ENCODE measurements around the gene TTC7B.

GRCh38 chr14:90815822-90816662 lies at the start of gene TTC7B:
- TF ChIP-seq CEBPB (IDR thresholded peaks at IDR 0.05) = no peak
- no peak for TF ChIP-seq EP300 (IDR thresholded peaks at IDR 0.05; ENCODE audit: borderline replicate concordance)
- TF ChIP-seq MAX (IDR thresholded peaks at IDR 0.05) = no peak
- no peak for TF ChIP-seq TCF12 (IDR thresholded peaks at IDR 0.05; ENCODE audit: low read depth)
- TF ChIP-seq TAF1 (IDR thresholded peaks at IDR 0.05; ENCODE audit: low read depth) = no peak
- TF ChIP-seq, protein P1, sequence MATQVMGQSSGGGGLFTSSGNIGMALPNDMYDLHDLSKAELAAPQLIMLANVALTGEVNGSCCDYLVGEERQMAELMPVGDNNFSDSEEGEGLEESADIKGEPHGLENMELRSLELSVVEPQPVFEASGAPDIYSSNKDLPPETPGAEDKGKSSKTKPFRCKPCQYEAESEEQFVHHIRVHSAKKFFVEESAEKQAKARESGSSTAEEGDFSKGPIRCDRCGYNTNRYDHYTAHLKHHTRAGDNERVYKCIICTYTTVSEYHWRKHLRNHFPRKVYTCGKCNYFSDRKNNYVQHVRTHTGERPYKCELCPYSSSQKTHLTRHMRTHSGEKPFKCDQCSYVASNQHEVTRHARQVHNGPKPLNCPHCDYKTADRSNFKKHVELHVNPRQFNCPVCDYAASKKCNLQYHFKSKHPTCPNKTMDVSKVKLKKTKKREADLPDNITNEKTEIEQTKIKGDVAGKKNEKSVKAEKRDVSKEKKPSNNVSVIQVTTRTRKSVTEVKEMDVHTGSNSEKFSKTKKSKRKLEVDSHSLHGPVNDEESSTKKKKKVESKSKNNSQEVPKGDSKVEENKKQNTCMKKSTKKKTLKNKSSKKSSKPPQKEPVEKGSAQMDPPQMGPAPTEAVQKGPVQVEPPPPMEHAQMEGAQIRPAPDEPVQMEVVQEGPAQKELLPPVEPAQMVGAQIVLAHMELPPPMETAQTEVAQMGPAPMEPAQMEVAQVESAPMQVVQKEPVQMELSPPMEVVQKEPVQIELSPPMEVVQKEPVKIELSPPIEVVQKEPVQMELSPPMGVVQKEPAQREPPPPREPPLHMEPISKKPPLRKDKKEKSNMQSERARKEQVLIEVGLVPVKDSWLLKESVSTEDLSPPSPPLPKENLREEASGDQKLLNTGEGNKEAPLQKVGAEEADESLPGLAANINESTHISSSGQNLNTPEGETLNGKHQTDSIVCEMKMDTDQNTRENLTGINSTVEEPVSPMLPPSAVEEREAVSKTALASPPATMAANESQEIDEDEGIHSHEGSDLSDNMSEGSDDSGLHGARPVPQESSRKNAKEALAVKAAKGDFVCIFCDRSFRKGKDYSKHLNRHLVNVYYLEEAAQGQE (IDR thresholded peaks at IDR 0.05; ENCODE audit: low read depth) = no peak
